DMS153 (cell line): ENCODE measurements around the gene CD2.
A peak's percentile ranks its signal among the peaks of the same experiment; 100 is the strongest.

Experiments used
- DNase-seq: peaks from one replicate; lab custom pipeline; 2025; lab: John Stamatoyannopoulos, UW

The CD2 gene, protein sequence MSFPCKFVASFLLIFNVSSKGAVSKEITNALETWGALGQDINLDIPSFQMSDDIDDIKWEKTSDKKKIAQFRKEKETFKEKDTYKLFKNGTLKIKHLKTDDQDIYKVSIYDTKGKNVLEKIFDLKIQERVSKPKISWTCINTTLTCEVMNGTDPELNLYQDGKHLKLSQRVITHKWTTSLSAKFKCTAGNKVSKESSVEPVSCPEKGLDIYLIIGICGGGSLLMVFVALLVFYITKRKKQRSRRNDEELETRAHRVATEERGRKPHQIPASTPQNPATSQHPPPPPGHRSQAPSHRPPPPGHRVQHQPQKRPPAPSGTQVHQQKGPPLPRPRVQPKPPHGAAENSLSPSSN

DNA sequence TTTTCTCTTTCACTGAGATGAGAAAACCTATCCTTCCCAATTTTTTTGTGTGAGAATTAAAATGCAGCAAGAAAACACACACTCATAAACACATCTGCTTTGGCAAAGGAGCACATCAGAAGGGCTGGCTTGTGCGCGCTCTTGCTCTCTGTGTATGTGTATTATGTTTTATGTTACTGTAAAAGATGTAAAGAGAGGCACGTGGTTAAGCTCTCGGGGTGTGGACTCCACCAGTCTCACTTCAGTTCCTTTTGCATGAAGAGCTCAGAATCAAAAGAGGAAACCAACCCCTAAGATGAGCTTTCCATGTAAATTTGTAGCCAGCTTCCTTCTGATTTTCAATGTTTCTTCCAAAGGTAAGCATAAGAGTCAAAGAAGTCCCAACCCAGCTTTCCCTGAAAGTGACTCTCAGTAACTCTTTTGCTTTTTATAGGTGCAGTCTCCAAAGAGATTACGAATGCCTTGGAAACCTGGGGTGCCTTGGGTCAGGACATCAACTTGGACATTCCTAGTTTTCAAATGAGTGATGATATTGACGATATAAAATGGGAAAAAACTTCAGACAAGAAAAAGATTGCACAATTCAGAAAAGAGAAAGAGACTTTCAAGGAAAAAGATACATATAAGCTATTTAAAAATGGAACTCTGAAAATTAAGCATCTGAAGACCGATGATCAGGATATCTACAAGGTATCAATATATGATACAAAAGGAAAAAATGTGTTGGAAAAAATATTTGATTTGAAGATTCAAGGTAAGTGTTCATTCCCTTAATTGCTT lies at the start of gene CD2:
Gene CD2 (plus strand): TSS at position 233 of the 780 bp plus-strand sequence. CDS start 63 bp downstream, at position 296.
- DNase-seq: no peak

DNA sequence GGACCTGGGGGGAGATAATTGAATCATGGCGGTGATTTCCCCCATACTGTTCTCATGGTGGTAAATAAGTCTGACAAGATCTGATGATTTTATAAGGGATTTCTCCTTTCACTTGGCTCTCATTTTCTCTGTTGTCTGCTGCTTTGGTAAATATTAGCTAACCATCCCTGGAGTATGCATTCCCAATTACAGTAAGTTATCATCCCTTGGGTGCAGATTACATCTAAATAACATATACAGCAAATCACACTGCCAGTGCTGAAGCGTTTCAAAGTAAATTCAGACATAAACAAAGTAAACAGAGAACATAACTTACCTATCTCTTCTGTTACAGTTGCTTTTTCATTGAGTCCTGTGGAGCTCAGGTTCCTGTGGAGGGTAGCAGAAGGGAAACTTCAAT lies 48.1 kb upstream of the CD2 start:
- DNase-seq: no peak

DNA sequence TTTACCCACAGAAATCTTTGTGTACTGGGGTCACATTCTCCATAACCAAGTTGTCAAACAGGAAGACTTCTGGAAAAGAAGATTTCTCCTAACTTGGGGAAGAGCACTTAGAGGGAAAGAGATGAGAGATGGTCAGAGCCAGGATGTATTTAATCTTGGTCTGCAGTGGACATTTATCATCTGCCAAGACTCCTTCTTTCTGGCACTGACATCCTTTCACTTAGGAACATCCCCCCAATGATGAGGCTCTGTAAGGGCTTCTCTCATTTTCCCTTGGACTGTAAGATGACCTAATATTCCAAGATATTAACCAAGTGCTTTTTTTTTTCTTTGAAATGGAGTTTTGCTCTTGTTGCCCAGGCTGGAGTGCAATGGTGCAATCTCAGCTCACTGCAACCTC lies 47.4 kb upstream of the CD2 start:
- DNase-seq: no peak

DNA sequence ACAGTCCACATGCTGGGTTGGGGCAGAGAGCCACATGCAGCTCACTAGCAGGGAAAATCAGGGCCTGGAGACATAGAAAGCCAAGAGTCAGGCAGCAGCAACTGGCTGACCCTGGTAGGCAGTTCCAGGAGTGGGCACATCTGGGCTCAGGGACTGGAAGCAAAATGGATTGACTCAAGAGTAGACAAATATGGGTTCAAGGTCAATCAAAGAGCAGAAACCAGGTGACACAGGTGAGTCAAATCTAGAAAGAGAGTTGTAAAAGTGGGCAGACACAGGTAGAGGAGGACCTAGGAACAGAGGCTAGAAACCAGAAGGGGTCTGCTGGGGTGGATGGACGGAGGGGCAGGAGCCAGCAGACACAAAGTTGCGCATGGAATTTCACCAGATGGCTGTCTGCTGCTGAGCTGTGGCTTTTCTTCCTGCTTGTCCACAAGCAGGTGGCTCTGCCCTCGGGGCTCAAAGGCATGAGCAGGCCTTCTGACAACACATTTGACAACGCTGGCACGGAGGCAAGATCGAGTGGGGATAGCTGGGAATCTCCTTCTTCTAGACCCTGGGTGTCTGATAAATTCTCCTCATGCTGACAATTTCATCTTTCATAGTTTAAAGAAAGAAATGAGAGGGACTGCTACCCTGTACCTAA lies 45.9 kb upstream of the CD2 start:
- DNase-seq: no peak

DNA sequence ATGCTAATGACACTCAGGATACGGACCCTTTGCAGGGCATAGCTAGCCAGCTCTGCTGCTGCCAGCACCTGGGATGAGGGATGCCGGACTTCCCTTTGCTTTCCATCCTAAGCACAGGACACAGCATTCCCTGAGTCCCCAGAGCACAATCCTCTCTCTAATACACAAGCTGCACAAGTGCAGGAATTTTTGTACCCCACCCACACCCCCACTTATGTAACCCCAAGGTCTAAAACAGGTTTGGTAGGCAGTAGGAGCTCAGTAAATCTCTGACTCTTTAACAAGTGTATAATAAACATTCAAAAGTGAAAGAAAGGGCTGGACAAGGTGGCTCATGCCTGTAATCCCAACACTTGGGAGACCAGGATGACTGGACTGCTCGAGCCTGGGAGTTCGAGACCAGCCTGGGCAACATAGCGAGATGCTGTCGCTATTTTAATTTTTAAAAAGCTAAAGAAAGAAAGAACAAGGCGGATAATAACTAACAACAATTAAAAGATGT lies 44.5 kb upstream of the CD2 start:
- DNase-seq: no peak

DNA sequence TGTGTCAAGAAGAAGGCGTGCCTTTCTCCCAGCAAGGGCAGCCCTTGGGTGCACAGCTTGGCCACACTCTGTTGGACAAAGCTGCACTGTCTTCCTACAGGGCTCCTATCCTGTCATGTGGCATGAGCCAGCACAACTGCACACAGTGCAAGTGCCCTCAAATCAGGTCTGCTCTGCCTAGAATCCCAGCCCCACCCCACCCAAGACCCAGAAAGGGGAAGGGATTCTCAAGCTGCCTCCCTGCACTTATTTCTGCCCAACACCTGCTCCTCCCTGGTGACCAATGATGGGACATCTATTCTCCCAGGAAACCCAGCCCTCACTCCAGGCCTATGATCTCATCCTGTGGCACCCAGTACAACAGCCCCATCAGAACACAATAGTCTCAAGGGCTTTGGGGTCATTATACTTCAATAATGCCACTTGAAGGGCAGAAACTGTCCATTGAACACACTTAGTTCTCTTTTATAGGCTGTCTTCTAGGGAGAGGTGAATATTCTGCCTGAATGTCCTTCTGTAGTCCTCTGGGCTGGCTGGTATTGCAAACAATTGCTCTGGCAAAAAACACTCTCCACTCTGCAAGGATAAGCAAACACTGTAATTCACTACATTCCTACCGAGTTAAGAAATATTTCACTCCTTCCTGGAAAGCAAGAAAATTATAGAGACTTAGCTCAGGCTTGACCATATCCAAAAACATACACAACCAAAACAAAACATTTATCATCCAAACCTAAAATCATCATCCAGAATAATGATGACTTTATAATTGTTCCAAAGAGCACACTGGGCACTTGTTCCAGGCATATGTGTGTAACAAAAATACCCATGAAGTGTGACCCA lies 43.6 kb upstream of the CD2 start:
- DNase-seq: peak; percentile 82

DNA sequence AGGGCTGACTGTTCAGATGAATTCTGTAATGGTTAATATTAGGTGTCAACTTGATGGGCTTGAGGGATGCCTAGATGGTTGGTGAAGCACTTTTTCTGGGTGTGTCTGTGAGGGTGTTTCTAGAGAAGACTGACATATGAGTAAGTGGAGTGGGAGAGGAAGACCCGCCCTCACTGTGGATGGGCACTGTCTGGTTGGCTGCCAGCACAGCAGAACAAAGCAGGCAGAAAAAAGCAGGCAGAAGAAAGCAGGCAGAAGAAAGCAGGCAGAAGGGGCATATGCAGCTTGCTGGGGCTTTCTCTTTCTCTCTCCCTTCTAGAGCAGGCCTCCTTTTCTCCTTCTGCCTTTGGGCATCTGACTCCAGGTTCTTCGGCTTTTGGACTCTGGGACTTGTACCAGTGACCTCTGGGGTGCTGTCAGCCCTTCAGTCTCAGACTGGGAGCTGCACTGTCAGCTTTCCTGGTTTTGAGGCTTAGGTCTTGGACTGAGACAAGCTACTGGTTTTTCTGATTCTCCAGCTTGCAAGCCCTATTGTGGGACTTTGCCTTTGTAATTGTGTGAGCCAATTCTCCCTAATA lies 42.9 kb upstream of the CD2 start:
- DNase-seq: peak; percentile 55

DNA sequence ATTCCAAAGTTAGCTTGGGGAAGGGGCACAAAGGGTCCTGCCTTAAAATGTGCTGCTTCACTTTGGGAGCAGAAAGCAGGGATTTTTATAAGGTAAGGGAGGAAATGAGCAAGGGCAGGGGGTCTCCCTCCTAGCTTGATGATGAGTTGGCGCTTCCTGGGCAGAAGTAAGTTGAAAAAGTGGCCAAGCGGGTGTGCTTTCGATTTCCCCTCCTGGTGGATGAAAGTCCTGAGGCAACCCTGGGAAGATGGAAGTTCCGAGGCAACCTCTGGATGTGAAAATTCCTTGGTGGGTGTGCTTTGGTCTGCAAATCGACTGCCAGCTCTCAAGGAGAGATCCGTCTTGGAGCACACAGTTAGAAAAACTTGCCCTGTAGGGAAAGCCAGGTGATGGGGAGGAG lies 41.7 kb upstream of the CD2 start:
- DNase-seq: no peak

DNA sequence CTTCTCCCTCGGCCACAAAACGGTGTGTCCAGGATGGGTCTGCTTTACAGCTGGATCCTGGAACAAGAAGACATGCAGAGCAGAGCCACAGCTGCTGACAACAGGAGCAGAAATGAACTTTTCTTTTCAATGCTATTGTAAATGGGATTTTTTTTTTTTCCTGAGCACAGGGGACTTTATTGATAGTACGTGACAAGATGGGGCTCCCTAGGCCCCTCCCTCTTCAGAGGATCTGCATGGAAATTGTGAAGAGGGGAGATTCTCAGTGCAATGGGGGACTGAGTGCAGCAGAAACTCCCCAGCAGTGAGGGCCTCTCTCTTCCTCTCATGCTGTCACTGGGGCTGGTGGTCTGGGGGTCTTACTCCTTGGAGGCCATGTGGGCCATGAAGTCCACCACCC lies 40.8 kb upstream of the CD2 start:
- no peak for DNase-seq

DNA sequence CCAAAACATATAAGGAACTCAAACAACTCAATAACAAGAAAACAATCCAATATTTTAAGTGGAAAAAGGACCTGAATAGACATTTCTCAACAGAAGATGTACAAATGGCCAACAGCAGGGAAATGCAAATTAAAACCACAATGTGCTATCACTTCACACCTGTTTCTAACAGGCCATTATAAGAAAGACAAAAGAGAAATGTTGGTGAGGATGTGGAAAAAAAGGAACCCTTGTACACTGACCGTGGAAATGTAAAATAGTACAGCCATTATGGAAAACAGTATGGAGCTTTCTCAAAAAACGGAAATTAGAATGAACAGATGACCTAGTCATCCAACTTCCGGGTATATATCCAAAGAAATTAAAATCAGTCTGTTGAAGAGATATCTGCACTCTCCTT lies 37.8 kb upstream of the CD2 start:
- DNase-seq: no peak

DNA sequence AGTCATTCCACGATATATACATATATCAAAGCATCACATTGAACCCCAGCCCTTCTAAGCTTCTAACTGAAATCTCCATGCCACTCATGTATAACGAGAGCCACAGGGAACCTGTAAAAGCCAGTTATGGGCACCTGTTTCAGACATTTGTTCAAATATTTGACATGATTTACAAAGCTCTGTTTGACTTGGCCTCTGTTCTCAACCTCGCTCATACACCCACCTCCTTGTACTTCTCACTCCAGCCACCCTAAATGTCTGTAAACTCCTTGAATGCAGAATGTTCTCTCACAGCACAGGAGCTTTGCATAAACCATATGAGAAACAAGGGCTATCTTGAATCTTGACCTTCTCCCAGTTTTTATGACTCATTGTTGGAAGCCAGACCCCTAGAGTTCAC lies 36.9 kb upstream of the CD2 start:
- peak; percentile 17 for DNase-seq

DNA sequence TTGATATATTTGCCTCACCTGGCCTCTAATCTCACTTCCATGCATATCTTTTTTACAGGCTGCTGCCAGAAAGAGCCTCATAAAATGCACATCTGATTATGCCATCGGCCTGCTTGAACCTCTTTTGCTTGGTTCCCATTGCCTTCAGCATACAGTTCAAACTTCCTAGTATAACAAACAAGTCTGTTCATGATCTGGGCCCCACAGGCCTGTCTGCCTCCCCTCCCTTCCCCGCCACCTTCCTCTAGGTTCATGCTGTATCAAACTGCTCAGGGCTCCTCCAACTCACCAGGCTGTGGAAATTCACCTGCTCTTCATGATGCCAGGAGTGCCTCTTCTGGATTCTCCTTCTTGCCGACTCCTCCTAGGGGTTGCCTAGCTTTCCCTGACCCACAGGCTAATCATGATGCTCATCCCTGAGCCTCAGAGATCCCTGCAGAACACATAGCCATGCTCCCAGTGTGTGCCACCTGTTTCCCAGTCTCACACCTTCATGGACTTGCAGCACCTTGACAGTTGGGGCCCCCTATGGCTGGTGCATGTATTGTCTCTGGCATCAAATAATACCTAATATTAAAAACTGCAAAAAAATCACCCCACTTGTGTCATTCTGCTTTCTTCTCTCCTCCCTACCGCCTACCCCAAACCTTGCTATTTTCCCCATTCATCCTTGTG lies 33.7 kb upstream of the CD2 start:
- DNase-seq: no peak

DNA sequence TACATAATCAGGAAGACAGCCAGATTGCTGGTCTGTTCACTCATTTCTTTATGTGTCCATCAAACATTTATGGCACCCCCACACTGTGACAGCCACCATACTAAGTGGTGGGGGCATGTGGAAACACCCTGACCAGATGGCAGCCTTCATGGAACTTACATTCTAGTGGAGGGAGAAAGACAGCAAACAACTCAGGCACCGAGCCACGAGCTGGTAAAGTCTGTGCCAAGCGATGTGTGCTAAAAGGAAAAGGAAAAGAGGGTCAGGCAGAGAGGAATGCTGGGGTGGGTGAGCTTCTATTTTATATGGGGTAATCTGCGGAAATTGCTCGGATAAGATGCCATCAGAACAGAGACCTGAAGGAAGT lies 33.2 kb upstream of the CD2 start:
- no peak for DNase-seq

DNA sequence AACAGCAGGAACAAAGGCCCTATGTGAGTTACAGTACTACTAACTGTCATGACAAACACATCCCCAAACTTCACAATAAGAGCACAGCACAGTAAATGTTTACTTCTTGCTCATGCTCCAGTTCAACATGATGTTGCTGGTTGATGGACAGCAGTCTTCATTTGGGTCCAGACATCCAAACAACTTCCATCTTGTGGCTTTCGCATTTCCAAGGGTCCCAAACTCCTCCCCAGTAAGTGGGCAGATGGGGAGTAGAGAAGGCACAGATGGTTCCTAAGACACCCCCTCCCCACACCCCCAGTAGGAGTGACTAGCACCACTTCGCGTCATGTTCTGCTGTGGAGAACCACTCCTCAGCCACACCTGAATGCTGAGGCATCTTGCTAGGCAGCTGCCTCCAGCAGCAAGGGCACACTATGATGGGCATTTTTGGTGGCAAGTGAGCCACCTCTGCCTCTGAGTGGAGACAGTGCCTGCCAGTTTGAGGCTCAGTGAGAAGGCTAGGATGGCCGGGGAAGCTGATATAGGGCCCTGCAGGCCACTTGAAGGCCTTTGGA lies 32.7 kb upstream of the CD2 start:
- no peak for DNase-seq

DNA sequence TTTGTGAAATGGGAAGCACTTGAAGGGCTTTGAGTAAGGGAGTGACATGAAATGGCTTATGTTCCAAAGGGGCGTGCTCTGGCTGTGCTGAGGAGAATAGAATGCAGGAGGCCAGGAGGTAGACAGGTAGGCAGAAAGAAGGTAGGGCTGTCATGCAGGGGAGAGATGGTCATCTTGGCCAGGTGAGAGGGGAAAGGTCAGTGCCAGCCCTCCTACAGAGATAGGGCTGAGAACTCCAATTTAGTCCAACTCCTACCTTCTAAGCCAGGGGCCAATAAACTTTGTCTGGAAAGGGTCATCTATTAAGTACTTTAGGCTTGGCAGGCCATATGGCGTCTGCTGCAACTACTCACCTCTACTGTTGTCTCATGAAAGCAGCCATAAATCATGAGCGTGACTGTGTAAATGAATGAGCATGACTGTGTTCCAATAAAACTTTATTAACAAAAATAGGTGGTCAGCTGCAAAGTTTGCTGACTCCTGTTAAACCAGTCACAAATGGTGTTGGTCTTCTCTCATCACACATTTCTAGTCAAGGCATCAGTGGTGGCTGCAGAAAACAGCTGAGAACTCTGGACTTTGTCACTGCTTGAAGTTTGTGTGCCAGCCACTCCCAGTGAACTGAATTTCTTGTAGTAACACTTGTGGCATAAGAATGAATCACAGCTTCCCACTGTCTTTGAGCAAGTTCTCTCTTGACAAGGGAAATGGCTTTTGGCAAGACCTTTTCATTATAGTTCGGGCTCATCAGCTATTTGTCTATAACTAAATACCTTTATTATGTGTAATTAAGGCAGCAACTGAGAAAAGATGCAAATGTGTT lies 32.0 kb upstream of the CD2 start:
- DNase-seq: no peak

DNA sequence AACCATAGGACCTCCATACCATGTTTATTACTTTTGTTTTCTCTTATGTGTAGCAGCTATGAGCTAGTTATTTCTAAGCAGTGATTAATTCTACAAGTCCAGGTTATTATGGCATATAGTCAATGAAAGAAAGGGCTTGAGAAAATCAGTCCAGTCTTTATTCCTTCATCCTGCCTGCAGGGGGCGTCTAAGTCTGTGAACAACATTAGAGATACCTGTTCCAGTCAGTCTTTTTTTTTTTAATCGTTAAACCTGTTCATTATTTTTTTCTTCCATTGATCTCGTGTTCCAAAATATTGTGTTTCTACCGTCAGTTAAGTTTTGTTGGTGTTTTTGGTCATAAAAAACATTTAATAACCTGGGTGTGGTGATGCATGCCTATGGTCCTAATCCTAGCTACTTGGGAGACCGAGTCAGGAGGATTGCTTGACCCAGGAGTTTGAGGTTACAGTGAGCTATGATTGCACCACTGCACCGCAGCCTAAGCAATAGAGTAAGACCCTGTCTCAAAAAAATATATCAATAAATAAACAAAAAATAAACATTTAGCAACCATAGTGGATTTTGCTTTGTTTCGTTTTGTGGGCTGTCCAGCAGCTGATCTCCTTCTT lies 29.4 kb upstream of the CD2 start:
- DNase-seq: peak; percentile 46

DNA sequence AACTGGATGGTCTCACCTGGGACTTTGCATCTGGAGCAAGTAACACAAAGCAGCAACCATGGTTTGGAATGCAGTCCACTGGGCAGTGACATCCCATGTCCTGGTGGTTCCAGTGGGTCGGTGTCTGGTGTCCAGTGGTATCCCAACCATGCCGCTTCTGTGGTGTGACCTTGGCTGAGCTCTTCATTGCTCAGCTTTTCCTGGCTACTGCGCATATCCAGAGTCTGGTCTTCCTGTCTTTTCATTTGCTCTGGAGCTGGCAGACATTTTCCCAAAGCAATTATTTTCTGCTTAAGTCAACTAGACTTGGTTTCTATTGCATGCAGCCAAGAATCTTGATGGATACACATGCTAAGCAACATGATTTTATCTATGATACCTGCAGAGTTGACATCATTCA lies 28.4 kb upstream of the CD2 start:
- DNase-seq: no peak

DNA sequence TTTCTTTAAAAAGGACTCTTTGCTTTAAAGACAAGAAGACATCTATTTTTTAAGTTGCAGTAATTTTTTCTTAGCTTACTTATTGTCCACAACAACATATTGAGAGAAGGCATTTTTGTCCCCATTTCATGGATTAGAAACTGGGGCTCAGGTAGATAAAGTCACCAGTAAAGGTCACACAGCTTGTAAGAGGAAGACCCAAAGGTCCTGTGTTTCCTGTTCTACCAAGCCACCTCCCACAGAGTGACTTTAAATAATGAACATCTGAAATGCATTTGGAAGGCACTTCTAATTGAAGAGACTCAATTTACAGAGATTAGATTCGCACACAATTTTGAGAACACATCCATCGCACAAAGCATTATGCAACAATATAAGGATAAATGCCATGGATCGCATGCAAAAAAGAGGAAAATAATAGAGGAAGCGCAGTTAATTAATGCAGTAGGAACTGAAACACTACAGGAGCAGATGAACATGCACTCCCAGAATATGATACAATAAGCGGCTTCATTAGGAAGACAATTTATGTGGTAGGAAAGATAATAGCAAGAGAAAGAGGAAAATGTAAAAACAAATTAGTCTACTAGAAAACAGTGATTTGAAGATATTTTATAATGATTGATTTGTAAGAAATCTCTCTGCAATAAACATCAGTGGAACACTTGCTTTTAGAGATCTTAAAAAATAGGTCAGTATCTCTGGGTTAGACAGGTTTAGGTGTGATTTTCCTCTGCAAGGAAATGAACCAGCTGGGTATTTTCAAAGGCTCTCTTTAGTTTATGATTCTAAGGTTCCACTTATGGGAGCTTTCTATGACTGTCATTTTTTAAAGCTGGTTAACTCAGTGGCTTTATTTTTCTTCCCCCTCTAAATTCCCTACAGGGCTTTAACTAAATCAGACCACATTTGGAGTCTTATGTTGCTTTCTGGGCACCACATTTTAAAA lies 27.1 kb upstream of the CD2 start:
- no peak for DNase-seq
